HuH-7.5 (cell line): ENCODE measurements around the gene IL32.
"Not testable (repeated sequence)": the region's sequence is repeated elsewhere in the genome, so short reads cannot be mapped to it uniquely, and the experiment has no call there.

Experiments used
- DNase-seq: peaks from one replicate; pipeline ENCODE4 v3.0.0; 2011; ENCODE audit warnings: low spot score

The IL32 gene

DNA sequence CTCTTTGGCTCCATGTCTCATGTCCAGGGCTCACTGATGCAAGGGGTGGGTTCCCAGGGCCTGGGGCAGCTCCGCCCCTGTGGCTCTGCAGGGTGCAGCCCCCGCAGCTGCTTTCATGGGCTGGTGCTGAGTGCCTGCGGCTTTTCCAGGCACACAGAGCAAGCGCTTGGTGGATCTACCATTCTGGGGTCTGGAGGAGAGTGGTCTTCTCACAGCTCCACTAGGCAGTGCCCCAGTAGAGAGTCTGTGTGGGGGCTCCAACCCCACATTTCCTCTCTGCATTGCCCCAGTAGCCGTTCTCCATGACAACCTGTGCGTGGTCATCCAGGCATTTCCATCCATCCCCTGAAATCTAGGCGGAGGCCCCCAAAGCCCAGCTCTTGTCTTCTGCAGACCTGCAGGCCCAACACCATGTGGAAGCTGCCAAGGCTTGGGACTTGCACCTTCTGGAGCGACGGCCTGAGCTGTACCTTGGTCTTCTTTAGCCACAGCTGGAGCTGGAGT is 5.2 kb downstream of the IL32 start:
- DNase-seq: no peak

- no peak for DNase-seq
Observed at GRCh38 chr16:3071655-3072054, 6.2 kb downstream of the IL32 start.

DNA sequence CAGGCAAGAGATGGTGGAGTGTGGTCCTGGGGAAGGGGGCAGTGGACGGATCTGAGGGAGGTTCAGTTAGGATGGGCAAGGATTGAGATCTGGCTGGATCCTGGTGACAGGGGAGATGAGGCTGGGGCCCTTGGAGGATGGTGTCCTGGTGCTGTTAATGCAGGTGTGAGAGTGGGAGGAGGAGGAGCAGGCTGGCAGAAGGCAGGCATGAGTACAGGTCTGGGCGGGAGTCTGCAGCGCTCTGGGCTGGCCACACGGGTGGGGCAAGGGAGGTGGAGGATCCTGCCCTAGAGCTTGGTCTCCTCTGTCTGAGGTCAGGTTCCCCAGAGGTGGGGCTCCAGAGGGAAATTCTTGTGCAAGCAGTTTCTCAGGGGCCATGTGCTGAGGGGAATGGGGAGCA is 6.7 kb downstream of the IL32 start:
- not testable (repeated sequence) for DNase-seq

GRCh38 chr16:3072576-3073263 is 7.3 kb downstream of the IL32 start:
- DNase-seq: not testable (repeated sequence)

DNA sequence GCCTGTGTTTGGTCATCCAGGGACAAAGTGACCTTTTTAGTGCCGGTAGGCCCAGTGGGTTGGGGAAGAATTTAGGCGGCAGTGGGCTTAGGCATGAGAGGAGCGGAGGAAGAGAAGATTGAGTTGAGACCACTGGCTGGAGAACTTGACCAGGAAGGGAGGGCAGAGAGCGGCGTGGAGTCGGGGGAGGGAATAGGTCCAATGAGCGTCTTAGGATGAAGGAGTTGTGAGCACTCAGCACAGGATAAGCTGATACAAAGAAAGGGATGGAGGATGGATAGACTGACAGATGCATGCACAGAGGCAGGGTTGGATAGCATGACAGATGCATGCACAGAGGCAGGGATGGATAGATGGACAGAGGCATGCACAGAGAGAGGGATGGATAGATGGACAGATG is 8.0 kb downstream of the IL32 start:
- no peak for DNase-seq

GRCh38 chr16:3074860-3075522 is 9.6 kb downstream of the IL32 start:
- DNase-seq: no peak

DNA sequence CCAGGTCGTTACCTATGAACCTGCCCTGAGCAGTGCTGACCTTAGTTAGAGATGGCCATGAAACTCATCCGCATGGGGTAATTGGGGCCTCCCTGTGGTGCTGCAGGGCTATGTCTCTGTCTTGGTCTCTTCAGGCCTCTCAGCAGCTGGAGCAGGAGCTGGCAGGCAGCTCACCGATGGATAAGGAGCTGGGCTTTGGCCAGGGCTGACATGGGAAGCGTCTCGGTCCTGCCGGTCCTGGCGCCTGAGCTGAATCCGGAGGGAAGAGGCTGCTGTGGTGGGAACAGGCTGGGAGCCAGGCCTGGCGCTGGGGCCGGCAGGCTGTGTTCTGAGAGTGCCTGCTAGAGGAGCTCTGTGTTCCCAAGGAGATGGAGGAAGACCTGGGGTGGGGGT is 10.1 kb downstream of the IL32 start:
- no peak for DNase-seq

GRCh38 chr16:3075946-3076345 is 10.5 kb downstream of the IL32 start:
- not testable (repeated sequence) for DNase-seq

GRCh38 chr16:3076577-3076976 is 11.1 kb downstream of the IL32 start:
- DNase-seq: no peak

DNA sequence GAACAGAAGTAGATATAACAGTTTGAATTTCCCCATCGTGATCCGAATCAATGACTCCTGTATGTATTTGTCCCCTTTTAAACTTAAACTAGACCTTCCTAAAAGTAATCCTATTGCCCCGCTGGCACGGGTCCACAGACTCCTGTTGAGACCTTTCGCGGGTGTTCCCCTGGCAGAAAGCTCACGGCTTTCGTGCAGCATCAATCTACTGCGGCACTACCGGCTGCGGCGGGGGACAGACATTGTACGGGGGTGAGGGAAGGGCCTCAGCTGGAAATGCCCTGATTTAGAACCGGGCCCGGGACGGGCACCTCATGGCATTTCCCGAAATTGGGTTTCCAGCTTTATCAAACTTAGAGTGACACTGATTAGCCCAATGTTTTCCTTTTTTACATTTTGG is 14.6 kb downstream of the IL32 start:
- no peak for DNase-seq

DNA sequence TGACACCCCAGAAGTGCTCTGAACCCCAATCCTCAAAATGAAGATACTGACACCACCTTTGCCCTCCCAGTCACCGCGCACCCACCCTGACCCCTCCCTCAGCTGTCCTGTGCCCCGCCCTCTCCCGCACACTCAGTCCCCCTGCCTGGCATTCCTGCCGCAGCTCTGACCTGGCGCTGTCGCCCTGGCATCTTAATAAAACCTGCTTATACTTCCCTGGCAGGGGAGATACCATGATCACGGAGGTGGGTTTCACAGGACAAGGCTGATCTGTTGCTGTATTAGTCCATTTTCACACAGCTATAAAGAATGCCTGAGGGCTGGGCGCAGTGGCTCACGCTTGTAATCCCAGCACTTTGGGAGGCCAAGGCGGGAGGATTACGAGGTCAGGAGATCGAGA is 16.5 kb downstream of the IL32 start:
- not testable (repeated sequence) for DNase-seq

- not testable (repeated sequence) for DNase-seq
Observed at GRCh38 chr16:3083408-3083807, 18.0 kb downstream of the IL32 start.

- no peak for DNase-seq
Observed at GRCh38 chr16:3084491-3084890, 19.1 kb downstream of the IL32 start.

DNA sequence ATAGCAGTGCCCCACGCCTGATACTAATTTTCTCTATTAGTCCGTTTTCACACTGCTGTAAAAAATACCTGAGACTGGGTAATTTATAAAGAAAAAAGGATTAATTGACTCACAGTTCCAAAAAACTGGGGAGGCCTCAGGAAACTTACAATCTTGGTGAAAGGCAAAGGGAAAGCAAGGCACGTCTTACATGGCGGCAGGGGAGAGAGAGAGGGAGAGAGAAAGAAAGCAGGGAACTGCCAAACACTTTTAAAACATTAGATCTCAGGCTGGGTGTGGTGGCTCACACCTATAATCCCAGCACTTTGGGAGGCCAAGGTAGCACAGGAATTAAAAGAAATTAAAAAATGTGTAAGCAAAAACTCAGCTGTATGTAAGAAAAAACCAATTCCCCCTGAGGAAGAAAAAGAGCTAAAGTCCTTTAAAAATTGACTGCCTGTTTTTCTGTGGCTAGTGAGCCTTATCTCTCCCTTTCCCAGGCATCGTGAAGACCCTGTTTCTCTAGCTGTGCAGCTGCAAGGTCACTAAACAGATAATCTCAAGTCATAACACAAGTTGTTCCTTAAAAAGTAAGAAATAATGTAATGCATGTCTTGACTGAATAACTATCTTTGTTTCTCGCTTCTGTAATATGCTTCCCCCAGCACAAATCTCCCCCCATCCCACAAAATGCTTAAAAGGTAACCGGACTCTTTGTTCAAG is 19.7 kb downstream of the IL32 start:
- DNase-seq: no peak

- no peak for DNase-seq
Observed at GRCh38 chr16:3085868-3086595, 20.6 kb downstream of the IL32 start.

DNA sequence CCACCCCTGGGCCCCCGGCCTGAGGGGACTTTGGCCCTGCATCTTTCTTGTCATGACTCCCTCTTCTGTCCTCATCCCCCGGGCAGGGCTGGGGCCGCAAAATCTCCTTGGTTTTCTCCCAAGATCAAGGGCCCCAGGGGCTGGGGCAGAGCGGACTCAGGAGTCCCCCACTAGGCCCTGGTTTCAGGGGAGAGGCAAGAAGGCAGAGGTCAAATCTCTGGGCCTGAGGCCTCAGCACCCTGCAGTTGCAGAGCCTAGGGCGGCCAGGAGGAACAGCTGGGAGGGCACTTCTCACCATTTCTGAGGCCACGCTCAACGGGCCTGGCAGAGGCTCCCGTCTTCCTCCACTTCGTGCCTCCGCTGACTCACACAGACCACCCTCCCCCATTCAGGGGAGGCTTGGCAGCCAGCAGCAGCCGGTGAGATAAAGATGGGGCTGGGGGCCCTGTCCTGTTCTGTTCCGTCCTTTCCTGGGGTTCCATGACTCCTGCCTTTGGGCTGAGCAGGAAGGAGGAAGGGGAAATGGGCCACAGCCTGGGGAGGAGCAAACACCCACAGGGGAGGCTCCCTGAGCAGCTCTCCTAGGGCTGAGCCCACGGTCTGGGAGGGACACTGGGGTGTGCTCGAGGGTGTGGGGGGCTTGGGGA is 21.3 kb downstream of the IL32 start:
- no peak for DNase-seq

DNA sequence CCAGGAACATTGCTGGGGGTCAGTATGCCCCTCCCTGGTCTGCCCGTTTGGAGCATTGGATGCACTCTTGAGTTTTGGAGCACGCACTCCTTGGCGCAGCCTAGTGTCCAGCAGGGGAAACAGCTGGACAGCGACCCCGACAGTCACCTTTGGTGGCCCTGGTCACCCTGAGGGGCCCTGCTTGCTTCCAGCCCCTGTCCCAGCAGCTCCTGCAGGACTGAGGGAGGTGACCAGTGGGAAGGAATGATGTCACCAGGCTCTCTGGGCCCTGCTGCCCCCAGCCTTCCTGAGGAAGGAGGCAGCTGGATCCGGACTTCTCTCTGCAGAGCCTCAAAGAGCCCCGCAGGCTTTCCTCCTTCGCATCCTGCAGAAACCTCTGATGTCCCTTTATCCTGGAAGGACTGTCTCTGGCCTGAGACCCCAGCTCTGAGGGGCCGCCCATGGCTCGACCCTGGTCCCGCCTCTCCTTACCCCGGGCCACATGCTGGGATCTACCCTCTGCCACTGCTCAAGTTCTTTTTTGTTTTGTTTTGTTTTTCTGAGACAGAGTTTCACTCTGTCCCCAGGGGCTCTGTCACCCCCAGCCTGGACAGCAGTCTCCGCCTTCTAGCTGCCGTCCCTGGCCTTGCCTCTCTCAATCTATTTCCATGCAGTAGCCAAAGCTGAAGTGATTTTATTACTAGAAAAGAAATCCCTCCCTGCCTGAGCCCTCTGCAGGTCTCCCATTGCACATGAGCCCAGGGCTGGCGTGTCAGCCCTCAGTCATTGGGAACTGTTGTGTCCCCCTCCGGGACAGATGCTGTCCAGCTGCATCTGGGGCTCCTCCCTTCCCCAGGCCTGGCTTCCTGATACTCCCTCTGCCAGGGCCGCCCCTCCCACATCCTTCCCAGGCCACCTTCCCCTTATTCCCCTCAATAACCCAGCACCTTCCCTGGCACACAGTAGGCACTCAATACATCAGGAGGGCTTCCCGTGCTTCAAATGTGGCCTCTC is 22.1 kb downstream of the IL32 start:
- no peak for DNase-seq

- no peak for DNase-seq
Observed at GRCh38 chr16:3088450-3088849, 23.0 kb downstream of the IL32 start.

DNA sequence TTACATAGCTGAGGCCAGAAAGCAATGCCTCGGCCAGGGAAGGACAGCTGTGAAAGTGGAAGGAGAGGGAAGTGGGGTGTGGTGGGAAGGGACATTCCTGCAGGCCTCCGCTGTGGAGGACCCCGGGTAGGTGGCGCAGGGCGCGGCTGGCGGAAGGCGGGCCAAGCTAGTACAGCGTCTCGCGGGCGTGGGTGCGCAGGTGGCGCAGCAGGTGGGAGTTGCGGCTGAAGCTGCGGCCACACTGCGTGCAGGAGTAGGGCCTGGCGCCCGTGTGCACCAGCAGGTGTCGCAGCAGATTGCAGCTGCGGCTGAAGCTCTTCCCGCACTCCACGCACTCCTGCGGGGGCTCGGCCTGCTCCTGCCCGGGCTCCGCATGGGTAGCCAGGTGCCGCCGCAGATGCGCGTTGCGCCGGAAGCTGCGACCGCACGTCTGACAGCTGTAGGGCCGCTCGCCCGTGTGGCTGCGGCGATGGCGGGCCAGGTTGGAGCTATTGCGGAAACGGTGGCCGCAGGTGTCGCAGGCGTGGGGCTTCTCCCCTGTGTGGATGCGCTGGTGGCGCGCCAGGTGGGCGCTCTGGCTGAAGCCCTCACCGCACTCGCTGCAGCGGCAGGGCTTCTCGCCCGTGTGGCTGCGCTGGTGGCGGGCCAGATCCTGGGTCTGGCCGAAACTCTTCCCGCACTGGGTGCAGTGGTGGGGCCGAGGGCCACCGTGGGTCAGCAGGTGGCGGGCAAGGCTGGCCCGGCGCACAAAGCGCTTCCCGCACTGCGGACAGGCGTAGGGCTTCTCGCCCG is 23.7 kb downstream of the IL32 start:
- no peak for DNase-seq
